B cell (primary cell): Measurements from ENCODE around the gene PCDH8. TPM values are rescaled to one million over a fixed set of nuclear protein-coding genes. Genes with fewer than 3 reads are reported as not detected.

Experiments used
- ATAC-seq: fragments of 200-7000 bp; cut with Tn5 transposase; one replicate; pipeline ENCODE4 v1.10.0; 2021; ENCODE audit warnings: low read depth, mild to moderate bottlenecking, moderate number of reproducible peaks, moderate library complexity
- CTCF ChIA-PET: fragments of 350-600 bp; sonication (Branson Sonifier 250); formaldehyde crosslinking; loops from one replicate; lab custom pipeline; 2021; ENCODE audit warnings: antibody characterized with exemption, inconsistent platforms; lab: Charles Lee
- POLR2A ChIA-PET: fragments of 350-600 bp; sonication (Branson Sonifier 250); formaldehyde crosslinking; loops from one replicate; lab custom pipeline; 2021; ENCODE audit warnings: antibody characterized with exemption; lab: Charles Lee
- DNase-seq: peaks from one replicate; pipeline ENCODE4 v3.0.0; 2013
- H2AFZ ChIP-seq: 2 replicates; pipeline ENCODE4 v1.6.1; 2012; ENCODE audit warnings: mild to moderate bottlenecking, low read depth, low read length; ENCODE audit not compliant: insufficient read depth, poor library complexity, severe bottlenecking
- H3K27ac ChIP-seq, 2 donors: 1 replicate in 1 of 2; 2 replicates in 1 of 2; pipeline ENCODE4 v1.5.1; 2012 to 2013; ENCODE audit warnings: low read length in 2 of 2, mild to moderate bottlenecking in 2 of 2, moderate library complexity in 1 of 2
- H3K27me3 ChIP-seq, 4 experiments: fragments of 200-600 bp in 1 of 4; sonication (generic) in 1 of 4; replicated peaks in 1 of 4; 1 replicate in 2 of 4; 2 replicates in 2 of 4; pipeline versions ENCODE4 v1.6.1 to v1.7.0; 2013 to 2016; ENCODE audit warnings: low read length in 3 of 4, mild to moderate bottlenecking in 2 of 4, mixed read lengths in 1 of 4, moderate library complexity in 1 of 4; ENCODE audit not compliant: insufficient read depth in 4 of 4, control insufficient read depth in 3 of 4; ENCODE audit errors: control extremely low read depth in 1 of 4
- H3K36me3 ChIP-seq, 2 experiments: replicated peaks in 1 of 2; 1 replicate in 1 of 2; 2 replicates in 1 of 2; pipeline versions ENCODE4 v1.6.1 to v1.7.1; 2013; ENCODE audit warnings: low read length in 1 of 2; ENCODE audit not compliant: insufficient read depth in 2 of 2, control insufficient read depth in 1 of 2; ENCODE audit errors: control extremely low read depth in 1 of 2, extremely low read depth in 1 of 2
- H3K4me1 ChIP-seq, 2 donors: fragments of 200-600 bp in 1 of 2; sonication (generic) in 1 of 2; 1 replicate in 1 of 2; 2 replicates in 1 of 2; pipeline versions ENCODE4 v1.5.1 to v1.6.1; 2013 to 2017; ENCODE audit warnings: low read length in 2 of 2; ENCODE audit not compliant: control insufficient read depth in 2 of 2, insufficient read depth in 2 of 2
- H3K4me2 ChIP-seq: replicated peaks from 2 replicates; pipeline ENCODE3; 2012; ENCODE audit warnings: mild to moderate bottlenecking, low read depth, low read length; ENCODE audit not compliant: poor library complexity, severe bottlenecking
- H3K4me3 ChIP-seq, 5 experiments: fragments of 200-600 bp in 1 of 5; sonication (generic) in 1 of 5; 1 replicate in 3 of 5; 2 replicates in 2 of 5; pipeline versions ENCODE4 v1.5.1 to v1.7.0; 2011 to 2016; ENCODE audit warnings: low read length in 4 of 5, mild to moderate bottlenecking in 4 of 5, low read depth in 2 of 5, control low read depth in 1 of 5, moderate library complexity in 1 of 5; ENCODE audit not compliant: insufficient read depth in 1 of 5; ENCODE audit errors: control extremely low read depth in 1 of 5, extremely low read depth in 1 of 5
- H3K79me2 ChIP-seq: fragments of 200-600 bp; sonication (generic); one replicate; pipeline ENCODE4 v1.6.0; 2016; ENCODE audit warnings: low read length; ENCODE audit not compliant: control insufficient read depth, insufficient read depth
- H3K9ac ChIP-seq: fragments of 200-600 bp; sonication (generic); 2 replicates; pipeline ENCODE4 v1.6.1; 2017; ENCODE audit warnings: mild to moderate bottlenecking, low read length, moderate library complexity
- H3K9me3 ChIP-seq, 3 donors: one replicate each; pipeline versions ENCODE4 v1.6.1 to v1.7.1; 2013; ENCODE audit warnings: low read length in 2 of 3; ENCODE audit not compliant: control insufficient read depth in 2 of 3, insufficient read depth in 1 of 3; ENCODE audit errors: control extremely low read depth in 1 of 3
- H4K20me1 ChIP-seq: 2 replicates; pipeline ENCODE4 v1.6.0; 2012; ENCODE audit warnings: mild to moderate bottlenecking, low read length; ENCODE audit not compliant: insufficient read depth, control insufficient read depth, poor library complexity, severe bottlenecking
- H3K27ac Mint-ChIP-seq: one replicate; pipeline ENCODE4 v1.8.0; 2021; ENCODE audit warnings: mixed read lengths
- H3K27me3 Mint-ChIP-seq: one replicate; pipeline ENCODE4 v1.8.0; 2021; ENCODE audit warnings: mixed read lengths
- H3K4me1 Mint-ChIP-seq: one replicate; pipeline ENCODE4 v1.8.0; 2021; ENCODE audit warnings: mixed read lengths
- H3K4me3 Mint-ChIP-seq: one replicate; pipeline ENCODE4 v1.8.0; 2021; ENCODE audit warnings: mixed read lengths
- H3K9me3 Mint-ChIP-seq: one replicate; pipeline ENCODE4 v1.8.0; 2022; ENCODE audit warnings: mixed read lengths; ENCODE audit not compliant: insufficient read depth
- EZH2 ChIP-seq: IDR thresholded peaks from 2 replicates; pipeline ENCODE4 v1.6.1; 2012; ENCODE audit warnings: borderline replicate concordance, low read depth, mild to moderate bottlenecking, moderate library complexity, low read length; ENCODE audit not compliant: insufficient read depth, poor library complexity, severe bottlenecking
- WGBS: methylation state at CpG from one replicate; pipeline ENCODE4 v1.1.5; 2013; ENCODE audit warnings: missing lambda C conversion rate; ENCODE audit not compliant: insufficient coverage; 5-methylcytosine and 5-hydroxymethylcytosine counted together
- intact Hi-C: fragments of 100-400 bp; cut with micrococcal nuclease; formaldehyde crosslinking; loops from one replicate; pipeline ENCODE4 v1.10.0; 2022
- polyA plus RNA-seq: library from polyadenylated mRNA; depleted of rRNA; stranded (reverse); fragments of >200 nt; gene quantifications from 2 replicates; pipeline ENCODE4 v1.2.3, GENCODE V29; 2012
- total RNA-seq, 2 donors: library from RNA; stranded (reverse); fragments of 120-200 nt in 1 of 2; gene quantifications; 1 replicate in 1 of 2; 2 replicates in 1 of 2; pipeline versions ENCODE4 v1.2.3 to v1.2.4, GENCODE V29; 2013 to 2022
- TF ChIP-seq, protein P1 (sequence below): fragments of 200-600 bp; IDR thresholded peaks from one replicate; pipeline ENCODE4 v1.8.0; 2022; ENCODE audit warnings: antibody characterized with exemption, mild to moderate bottlenecking

Gene PCDH8
- total and polyA plus RNA-seq, 2 donors (not counting 1 experiment from before 2014, with no cell fraction given) = not detected

DNA sequence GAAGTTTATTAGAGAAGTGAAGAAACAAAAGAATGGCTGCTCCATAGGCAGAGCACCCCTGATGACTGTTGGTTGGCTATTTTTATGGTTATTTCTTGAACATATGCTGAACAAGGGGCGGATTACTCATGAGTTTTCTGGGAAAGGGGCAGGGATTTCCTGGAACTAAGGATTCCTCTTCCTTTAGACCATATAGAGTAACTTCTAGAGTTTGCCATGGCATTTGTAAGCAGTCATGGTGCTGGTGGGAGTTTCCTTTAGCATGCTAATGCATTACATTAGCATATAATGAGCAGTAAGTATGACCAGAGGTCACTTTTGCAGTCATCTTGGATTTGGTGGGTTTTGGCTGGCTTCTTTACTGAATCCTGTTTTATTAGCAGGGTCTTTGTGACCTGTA lies 38.7 kb upstream of the PCDH8 start:
- no peaks in the 10 kb centered on the region for H3K79me2 ChIP-seq
- TF ChIP-seq, protein P1, sequence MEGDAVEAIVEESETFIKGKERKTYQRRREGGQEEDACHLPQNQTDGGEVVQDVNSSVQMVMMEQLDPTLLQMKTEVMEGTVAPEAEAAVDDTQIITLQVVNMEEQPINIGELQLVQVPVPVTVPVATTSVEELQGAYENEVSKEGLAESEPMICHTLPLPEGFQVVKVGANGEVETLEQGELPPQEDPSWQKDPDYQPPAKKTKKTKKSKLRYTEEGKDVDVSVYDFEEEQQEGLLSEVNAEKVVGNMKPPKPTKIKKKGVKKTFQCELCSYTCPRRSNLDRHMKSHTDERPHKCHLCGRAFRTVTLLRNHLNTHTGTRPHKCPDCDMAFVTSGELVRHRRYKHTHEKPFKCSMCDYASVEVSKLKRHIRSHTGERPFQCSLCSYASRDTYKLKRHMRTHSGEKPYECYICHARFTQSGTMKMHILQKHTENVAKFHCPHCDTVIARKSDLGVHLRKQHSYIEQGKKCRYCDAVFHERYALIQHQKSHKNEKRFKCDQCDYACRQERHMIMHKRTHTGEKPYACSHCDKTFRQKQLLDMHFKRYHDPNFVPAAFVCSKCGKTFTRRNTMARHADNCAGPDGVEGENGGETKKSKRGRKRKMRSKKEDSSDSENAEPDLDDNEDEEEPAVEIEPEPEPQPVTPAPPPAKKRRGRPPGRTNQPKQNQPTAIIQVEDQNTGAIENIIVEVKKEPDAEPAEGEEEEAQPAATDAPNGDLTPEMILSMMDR = no peak
- no peak for TF ChIP-seq EZH2
- H3K4me2 ChIP-seq = no peak overlapping the region
- no peaks in the 10 kb centered on the region for H4K20me1 ChIP-seq
- intact Hi-C loops = no loop called here
- peaks cover 9% of the 10 kb centered on the region for H3K27me3 Mint-ChIP-seq
- ChIA-PET POLR2A (no interaction called here), CTCF (no interaction called here)
- no peak overlapping the region for H3K9ac ChIP-seq
- H3K27ac ChIP-seq = no peak overlapping the region
- H3K27ac Mint-ChIP-seq = no peak overlapping the region
- H3K4me3 ChIP-seq = no peak overlapping the region
- no peaks in the 10 kb centered on the region for H3K36me3 ChIP-seq
- no peak for ATAC-seq
- no peak overlapping the region for H3K4me3 Mint-ChIP-seq
- H3K9me3 ChIP-seq = peaks cover 0 to 2% (median 2%) of the 10 kb centered on the region in 3 donors
- H3K27me3 ChIP-seq = no peaks in the 10 kb centered on the region
- WGBS = no CpG with 5 or more reads among the region's 1 CpG
- no peak for DNase-seq
- H3K9me3 Mint-ChIP-seq = no peaks in the 10 kb centered on the region
- no peak overlapping the region for H2AFZ ChIP-seq
- H3K4me1 ChIP-seq = no peaks in the 10 kb centered on the region
- no peaks in the 10 kb centered on the region for H3K4me1 Mint-ChIP-seq

DNA sequence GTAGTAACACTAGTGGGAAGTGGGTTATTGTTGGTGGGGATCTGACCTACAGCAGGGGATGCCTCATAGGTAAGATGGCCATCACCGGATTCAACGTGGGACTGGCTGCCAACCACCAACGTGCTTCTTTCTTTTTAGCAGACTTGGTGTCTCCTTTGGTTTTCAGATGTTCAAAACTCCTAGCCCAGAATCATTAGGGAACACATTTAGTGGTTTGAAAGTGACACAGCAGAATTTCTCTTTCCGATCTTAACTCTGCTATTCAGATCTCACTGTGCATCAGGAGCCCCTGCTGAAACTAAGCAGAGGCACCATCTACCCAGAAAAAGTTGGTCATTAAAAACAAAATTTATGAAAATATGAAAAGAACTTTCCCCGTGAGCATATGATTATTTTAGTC lies 36.7 kb upstream of the PCDH8 start:
- Mint-ChIP-seq H3K27ac (no peak overlapping the region), H3K4me1 (no peaks in the 10 kb centered on the region), H3K9me3 (no peaks in the 10 kb centered on the region), H3K27me3 (peaks cover 12% of the 10 kb centered on the region), H3K4me3 (no peak overlapping the region)
- CTCF ChIA-PET = no interaction called here
- Histone ChIP-seq H2AFZ (no peak overlapping the region), H3K79me2 (no peaks in the 10 kb centered on the region), H3K9ac (no peak overlapping the region), H4K20me1 (no peaks in the 10 kb centered on the region), H3K4me1 (no peaks in the 10 kb centered on the region), H3K36me3 (no peaks in the 10 kb centered on the region), H3K9me3 (peaks cover 0 to 1% (median 0%) of the 10 kb centered on the region in 3 donors), H3K4me2 (no peak overlapping the region), H3K4me3 (no peak overlapping the region), H3K27me3 (peaks cover 0 to 3% (median 0%) of the 10 kb centered on the region in 4 experiments), H3K27ac (no peak overlapping the region)
- no peak for ATAC-seq
- intact Hi-C loops = no loop called here
- no peak for TF ChIP-seq EZH2
- POLR2A ChIA-PET = no interaction called here
- no peak for DNase-seq
- WGBS = 0% methylated on average over 2 of the region's 5 CpGs
